Effector CD4-positive, alpha-beta T cell (primary cell): ENCODE results near the gene GPRC5A.

Experiments
- DNase-seq: peaks from one replicate; pipeline ENCODE4 v3.0.0-alpha.2; 2020

GPRC5A gene

DNA sequence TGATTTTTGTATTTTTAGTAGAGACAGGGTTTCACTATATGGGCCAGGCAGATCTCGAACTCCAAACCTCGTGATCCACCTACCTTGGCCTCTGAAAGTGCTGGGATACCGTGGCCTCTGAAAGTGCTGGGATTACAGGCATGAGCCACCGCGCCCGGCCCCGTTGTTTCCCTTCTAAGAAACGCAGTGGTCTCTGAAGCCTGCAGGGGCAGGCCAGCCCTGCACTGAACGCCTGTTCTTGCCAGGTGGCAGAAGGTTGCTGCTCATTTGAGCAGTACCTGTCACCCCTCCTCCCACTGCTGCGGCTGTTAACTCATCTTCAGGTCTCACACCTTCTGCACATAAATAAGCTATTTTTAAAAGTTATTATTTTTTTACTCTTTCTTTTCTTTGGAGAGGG lies 24.3 kb downstream of the GPRC5A start:
- no peak for DNase-seq

DNA sequence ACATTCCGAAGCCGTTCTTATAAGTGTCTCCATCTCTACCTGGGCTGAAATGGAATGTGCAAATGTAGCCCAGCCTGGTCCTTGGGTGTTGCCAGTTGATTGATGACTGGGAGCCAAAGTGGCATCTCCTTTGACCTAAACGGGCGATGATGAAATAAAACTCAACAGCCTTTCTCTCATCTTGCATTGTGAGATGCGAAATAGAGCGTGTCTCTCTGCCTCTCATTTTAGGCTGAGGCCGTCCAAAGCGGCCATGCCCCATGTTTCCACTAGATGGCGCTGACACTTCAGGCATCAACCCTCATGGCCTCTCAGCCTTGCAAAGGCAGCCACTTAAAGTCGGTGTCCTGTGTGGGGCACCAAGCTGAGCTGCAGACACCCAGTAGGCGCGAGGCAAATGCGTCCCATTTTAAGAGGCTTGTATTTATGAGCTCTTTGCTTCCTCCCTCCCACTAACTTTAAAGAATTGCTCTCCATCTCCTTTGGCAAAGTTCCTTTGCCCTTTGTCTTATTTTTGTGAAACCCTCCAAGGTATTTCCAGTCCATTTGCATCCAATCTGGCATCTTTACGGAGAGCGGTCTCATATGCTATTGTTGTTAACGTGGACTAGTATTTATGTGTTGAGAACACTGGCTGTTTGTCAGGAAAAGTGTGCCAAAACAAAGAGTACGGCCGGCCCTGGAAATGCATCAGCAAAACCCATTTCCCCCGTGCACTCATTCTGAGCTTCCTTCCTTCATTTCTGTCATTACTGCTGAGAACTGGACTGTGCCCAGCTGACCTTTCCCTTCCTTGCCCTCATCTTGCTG lies 25.0 kb downstream of the GPRC5A start:
- DNase-seq, result peak; percentile 79

DNA sequence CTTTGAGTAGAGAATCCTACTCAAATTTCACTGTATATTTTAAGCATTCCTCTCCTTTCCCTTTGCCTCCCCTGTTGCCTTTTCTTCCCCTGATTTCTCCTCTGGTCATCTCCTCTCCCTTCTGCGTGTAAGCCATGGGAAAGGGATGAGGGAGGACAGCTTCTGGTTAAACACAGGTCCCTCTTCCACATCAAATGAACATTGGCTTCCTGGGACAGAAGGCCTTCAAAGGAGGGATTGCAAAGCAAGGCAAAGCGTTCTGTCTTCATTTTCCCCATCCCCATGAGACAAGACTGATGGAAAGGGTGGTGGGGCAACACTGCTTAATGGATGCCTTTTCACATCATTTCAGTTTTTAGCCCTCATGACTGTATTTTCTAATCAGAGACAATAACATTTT lies 26.2 kb downstream of the GPRC5A start:
- DNase-seq, result no peak

DNA sequence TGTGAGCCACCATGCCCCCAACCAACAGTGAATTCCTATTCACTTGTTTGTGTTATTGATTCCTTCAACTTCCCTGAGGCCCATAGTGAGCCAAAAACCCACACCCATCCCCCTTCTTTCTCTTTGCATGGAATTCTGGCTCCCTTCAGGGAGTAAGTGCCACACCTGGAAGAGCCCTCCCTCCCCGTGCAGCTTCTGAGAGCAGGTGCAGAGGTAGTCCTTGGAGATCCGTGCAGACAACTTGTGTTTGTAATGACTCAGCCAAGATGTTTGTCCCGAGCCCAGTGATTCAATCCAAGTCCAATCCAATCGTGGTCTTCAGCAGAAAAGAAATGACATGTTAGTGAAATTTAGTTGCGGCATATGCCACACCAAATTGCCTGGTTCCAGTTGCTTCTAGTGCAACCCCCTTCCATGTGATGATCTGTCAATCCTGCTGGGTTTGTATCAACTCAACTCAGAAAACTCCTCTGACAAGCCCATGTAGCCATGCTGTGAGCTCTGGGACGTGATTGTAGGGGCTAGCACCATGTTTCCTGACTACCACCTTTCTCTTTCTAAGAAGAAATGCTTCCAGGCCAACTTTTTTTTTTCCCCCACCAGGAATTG lies 27.5 kb downstream of the GPRC5A start:
- no peak for DNase-seq

DNA sequence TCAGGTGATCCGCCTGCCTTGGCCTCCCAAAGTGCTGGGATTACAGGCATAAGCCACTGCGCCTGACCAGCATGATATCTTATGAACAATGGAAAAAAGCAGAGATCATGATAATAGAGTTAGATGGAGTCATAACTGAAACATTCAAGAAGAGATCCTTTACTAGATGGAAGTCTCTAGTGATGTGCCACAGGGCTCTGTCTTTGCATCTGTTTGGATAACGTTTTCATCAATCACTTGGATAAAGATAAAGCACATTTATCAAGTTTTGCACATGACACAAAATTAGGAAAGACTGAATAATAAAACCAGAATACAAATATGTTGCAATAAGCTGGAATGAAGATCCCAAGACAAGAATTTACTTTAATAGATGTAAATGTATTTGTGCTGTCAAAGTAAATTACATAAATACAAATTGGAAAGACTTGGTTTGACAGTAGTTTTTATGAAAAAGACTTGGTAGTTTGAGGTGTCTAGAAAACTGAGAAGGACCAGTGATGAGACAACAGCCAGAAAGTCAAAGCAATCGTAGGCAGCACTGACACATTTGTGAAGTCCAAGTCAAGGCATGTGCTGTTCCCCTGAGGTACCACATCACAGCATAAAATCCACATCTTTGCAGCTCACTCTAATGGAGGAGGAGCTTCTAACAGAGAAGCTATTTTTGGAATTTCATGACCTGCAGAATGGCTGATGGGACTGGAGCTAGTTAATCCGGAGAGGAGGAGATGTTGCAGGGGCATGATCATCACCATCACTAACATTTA lies 28.5 kb downstream of the GPRC5A start:
- no peak for DNase-seq

DNA sequence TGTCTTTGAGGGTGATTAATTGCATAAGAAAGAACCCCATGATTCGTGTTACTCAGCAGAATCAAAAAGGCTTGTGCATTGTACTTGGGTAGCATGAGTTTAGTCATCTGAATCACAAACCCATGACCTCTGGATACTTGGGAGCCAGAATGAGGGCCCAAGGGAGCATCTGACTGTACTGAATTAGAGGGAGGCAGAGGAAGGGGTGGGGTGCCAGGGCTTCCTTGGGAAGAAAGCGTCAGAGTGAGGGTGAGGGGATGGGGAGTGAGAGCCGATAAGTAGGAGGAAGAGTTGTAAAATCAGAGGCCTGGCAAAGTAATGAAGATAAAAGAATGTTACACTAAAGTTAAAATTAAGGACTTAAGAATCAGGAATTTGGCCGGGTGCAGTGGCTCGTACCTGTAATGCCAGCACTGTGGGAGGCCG lies 30.8 kb downstream of the GPRC5A start:
- DNase-seq, result no peak

DNA sequence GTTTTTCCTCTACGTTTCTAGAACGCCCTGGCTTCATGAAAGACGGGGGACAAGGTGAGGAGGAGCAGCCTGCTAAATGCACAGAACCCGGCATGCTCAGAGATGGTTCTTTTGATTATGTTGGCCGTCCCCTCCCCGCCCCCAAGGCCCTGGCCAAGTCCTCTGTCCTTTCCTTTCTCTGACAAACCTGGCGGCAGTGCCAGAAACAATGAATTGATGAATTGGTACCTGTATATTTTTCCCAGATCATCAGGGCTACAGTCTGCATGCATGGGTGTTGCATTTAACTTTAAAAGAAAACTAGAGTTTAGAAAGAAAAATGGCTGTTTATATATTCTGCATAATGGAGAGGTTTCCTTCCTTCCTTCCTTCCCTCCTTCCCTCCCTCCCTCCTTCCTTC lies 31.6 kb downstream of the GPRC5A start:
- DNase-seq, result no peak

DNA sequence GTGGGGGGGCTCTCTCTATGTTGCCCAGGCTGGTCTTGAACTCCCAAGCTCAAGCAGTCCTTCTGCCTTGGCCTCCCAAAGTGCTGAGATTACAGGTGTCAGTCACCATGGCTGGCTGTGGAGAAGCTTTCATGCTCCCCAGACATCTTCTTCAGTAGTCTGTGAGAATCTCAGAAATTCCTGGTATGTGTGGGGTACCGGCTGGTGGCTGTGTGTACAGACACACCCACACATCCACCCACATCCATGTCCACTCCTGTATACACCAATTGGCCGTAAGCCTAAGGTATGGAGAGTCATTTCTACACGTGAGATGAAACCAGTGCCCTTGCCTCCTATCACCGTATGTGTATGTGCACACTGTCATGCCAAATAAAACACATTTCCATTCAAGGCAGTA lies 32.8 kb downstream of the GPRC5A start:
- DNase-seq, result no peak

DNA sequence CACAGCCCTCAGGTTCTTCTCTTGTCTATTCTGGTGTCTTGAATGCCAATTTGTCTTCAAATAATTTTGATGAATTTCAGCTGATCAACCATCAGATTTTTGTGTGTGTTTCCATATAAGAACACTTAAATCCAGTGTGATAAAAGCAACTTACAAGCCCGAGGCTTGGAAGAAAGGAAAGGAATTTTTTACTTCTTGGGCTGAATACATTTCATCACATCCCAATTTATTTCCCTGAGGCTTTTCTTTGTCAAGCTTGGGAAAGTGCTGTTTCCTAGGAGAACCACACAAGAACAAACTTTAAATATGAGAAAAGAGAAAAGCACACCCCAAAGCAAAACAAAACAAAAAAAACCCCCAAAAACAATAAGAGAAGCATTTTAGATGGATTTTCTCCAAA lies 34.0 kb downstream of the GPRC5A start:
- no peak for DNase-seq

DNA sequence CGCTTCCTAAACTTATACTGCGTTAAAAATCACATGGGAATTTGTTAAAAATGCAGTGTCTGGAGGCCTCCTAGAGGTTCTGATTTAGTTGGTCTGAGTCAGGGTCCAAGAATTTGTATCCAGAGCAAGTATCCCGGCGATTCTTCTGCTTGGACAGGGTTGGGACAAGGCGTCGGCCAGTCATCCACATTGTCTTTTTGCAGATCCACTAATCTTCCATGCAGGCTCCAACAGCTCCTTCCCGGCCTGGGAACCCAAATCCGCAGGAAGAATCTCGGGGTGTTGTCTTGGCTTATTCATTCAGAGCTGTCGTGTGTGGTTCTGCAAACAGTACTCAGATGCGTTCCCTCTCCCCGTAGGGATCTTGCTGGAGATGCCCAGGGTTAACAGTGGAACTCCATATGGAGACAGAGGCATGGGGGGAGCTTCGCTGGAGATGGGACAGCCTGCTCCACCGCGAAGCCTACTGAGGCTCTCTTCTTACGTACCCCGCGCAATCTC lies 35.3 kb downstream of the GPRC5A start:
- DNase-seq, result no peak

DNA sequence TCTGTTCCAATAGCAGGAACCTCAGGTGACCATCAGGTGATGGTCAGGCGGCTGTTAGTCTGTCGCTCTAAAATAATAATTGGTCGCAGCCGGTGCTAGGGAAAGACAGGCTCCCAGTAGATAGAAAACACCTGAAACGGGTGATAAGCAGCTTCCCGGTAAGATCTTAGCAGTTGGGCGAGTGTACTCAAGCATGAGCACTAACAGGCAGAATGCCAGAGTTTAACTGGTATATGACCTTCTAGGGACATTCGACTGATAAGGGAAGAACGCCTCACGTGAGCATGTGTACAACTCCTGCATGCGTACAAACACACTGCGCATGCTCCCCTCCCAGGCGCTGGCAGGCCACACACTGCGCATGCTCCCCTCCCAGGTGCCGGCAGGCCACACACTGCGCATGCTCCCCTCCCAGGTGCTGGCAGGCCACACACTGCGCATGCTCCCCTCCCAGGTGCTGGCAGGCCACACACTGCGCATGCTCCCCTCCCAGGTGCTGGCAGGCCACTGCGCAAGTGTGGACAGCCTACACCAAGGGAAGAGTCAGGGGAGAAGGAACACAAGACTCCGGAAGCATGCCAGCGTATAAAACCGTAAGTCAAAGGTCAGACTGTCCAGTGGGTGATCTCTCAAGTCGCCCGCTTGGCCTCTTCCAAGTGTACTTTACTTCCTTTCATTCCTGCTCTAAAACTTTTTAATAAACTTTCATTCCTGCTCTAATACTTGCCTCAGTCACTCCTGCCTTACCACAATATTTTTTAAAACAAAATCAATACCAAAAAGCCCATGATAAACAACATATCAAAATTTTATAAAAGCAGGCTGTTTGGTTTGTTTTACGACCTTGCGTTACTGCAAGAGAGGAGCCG lies 36.1 kb downstream of the GPRC5A start:
- no peak for DNase-seq

DNA sequence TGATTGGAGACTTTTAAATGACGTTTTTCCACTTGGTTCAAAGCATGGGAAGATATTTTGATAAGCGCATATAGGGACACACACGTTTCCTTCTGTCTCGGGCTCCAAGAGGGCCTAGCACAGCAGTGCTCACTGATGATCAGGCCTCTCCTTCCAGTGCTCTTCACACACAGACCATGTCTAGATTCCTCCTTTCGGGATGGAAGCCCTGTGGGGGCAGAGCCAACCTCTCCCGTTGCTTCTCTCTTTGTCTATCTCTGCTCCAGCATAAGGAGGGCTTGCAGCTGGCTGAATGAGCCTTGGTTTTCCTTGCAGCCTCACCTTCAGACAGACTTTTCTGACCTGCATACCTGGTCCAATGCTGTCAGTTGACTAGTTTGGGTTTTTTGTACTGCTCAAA lies 38.3 kb downstream of the GPRC5A start:
- no peak for DNase-seq

DNA sequence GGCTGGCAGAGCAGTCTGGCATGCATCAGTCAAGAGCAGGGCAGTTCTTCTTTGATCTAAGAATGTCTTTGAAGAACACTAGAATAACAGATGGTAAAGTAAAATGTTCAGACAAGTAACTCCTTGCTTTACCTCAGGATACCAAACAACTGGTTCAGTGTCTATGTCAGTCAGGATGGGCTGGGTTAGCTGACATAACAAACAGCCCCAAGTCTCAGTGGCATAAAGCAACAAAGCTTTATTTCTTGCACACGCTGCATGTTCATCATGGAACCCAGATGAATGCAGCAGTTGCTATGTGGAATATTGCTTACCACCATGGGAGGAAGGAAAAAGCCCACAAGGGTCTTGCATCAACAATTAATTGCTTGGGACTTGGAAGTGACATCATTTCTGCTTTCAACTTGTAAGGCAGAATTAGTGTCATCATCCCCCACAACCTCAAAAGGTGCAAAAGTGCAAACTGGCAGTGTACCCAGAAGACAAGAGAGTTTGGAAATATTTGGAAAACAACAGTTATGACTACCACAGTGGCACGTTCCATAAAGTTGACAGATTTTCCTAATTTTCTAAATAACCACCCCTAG lies 39.4 kb downstream of the GPRC5A start:
- DNase-seq, result no peak

DNA sequence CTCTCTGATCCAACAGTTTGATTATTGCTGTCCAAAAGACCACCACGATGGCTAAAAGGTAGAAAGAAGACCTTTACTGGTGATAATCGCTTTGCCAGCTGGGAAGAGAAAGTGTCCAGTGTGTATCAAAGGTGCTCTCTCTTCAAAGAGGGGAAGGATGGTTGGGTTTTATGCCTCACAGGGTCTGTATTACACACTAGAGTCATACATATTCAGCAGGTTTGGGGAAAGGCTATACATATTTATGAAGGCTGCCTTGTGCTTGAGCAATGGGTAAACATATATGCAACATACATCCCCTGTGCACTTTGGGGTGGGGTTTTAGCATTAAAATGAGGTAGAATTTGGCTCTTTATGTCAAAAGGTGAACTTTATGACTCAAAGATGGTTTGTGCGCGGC lies 42.4 kb downstream of the GPRC5A start:
- DNase-seq, result no peak

DNA sequence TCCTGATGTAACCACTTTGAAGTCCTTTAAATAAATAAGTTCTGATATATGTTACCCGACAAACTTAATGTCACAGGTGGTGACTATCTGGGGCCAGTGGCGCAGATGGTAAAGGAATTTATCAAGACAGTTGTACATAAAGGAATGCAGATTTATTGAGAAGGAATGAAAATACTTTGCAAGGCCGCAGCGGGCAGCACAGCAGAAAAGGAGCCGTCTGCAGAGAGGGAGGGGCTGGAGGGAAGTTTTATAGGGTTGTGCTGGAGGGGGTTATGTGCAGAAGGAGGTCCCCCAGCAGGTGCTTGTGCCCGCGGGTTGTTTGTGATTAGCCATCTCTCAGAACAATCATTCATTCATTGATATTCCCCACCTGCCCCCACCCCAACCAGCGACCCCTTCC lies 43.2 kb downstream of the GPRC5A start:
- no peak for DNase-seq

DNA sequence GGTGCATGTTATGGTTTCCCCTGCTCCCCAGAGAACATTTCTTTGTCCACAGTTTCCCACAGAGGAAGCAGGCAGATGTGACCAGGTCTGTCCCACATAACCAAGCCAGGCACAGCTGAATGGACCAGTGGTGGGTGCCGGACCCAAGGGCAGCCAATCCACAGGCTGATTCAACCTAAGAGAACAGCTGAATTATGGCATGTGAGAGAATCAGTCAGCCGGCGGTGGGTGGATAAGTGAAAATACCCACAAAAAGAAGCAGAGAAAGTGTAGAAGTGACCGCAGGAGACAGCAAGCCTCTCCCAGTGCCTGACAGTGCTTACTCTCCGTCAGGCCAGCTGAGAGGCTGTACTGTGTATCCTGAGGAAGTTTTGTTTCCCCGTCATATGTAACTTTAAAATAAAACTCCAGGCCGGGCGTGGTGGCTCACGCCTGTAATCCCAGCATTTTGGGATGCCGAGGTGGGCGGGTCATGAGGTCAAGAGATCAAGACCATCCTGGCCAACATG lies 45.7 kb downstream of the GPRC5A start:
- DNase-seq, result no peak

DNA sequence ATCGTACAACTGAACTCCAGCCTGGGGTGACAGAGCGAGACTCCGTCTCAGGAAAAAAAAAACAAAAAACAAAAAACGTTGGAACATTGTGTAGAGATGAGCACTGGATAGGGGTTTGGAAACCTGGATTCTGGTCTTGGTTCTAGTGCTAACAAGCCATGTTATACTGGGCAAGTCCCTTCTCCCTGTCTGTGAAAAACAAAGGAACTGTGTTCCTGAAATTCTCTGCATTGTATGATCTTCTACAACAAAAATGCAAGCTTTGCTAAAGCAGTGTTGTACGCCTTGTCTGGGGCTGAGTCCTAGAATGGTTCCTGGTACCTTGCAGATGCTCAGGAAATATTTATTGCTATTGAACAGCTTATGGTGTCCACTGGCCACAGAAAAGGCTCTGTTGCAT lies 47.2 kb downstream of the GPRC5A start:
- no peak for DNase-seq

DNA sequence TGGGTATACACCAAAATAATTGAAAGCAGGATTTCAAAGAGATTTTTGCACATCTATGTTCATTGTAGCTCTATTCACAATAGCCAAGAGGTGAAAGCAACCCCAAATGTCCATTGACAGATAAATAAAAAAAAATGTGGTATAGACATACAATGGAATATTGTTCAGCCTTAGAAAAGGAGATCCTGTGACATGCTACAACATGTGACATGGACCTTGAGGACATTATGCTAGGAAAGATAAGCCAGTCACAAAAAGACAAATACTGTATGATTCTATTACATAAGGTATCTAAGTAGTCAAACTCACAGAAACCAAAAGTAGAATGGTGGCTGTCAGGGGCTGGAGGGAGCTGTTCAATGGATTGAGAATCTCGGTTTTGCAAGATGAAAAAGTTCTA lies 48.5 kb downstream of the GPRC5A start:
- DNase-seq, result no peak

DNA sequence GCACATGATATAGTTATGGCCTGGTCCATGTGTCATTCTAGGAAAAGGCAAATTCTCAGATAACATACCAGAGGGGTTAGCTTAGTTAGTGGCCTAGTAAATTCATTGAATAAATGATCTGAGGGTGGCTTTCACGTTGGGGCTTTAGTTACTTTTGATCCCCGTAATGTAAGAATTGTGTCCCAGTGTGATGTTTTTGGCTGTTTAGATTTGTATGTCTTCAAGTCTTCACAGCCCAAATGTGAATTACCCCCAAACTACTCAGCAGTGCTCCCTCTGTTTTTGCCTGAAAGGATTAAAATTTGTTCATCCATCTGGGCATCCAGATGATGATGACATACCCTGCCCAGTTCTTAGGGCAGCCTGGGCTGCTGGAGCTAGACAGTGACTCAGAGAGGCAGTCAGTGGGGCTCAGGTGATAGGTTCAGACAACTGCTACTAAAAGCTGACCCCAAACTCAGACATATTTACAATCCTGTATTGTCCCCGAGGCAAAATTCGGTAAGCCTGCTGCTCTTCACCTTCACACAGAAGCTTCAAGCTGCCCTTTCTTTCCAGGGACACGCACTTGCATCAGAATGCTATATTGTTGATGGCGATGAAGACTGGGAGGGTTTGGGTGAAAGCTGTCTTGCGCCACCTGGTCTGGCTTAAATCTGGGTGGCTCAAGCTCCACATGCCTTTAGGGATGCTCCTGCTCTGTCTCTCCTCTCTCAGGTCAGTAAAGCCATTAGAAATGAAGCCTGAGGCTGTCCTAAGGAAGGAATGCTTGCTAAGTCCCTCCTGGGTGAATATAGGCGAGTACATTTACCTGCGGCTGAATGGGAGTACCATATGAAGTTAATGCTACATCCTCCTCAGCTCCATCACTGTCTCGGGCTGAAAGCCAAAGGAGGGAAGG lies 50.3 kb downstream of the GPRC5A start:
- DNase-seq, result no peak

DNA sequence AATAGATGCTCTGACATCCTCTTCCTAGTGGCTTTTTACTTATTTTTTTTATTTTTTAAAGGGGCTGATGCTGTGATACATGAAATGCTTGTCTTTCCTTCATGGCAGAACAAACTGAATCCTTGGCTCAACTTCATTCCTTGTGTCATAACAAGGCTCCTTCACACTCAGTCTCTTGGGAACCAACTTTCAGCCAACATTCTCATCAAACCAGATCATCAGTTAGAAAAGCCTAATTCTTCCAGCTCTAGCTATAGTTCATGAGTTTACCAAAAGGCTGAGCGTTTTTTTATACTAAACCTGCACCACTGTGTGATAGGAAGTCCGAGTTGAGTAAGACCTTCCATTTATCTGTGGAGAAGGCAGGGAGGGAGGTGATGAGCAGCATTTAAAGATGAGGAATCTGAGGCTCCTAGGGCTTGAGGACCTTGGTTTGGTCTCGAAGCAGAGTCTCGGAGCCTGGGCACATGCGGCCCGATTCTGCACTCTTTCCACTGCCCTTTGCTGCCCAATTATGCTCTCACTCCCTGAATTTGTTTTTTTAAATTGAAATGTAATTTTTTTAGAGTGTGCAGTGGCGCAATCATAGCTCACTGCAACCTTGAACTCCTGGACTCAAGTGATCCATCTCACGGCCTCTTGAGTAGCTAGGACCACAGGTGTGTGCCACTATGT lies 52.4 kb downstream of the GPRC5A start:
- DNase-seq, result no peak
